NCI-H345 (cell line): ENCODE measurements around the gene CENPP.
A peak's percentile ranks its signal among the peaks of the same experiment; 100 is the strongest.

ENCODE experiments used
- DNase-seq: peaks from one replicate; lab custom pipeline; 2025; lab: John Stamatoyannopoulos, UW

The CENPP gene

GRCh38 chr9:92313624-92314012, 12.1 kb upstream of the CENPP start:
- no peak for DNase-seq

GRCh38 chr9:92315456-92315855, 10.3 kb upstream of the CENPP start:
- DNase-seq = no peak

- DNase-seq = no peak
These were observed 1.3 kb upstream of the CENPP start for GRCh38 chr9:92324431-92324830.

GRCh38 chr9:92324889-92325268, 874 bp upstream of the CENPP start:
- no peak for DNase-seq

GRCh38 chr9:92325991-92326500, 293 bp downstream of the CENPP start:
- no peak for DNase-seq

GRCh38 chr9:92327283-92327850, 1.6 kb downstream of the CENPP start:
- DNase-seq = no peak

GRCh38 chr9:92328225-92328624, 2.5 kb downstream of the CENPP start:
- no peak for DNase-seq

GRCh38 chr9:92332577-92333281, 7.0 kb downstream of the CENPP start:
- DNase-seq = no peak

GRCh38 chr9:92333282-92333634, 7.5 kb downstream of the CENPP start:
- DNase-seq = no peak

GRCh38 chr9:92341578-92341977, 15.8 kb downstream of the CENPP start:
- no peak for DNase-seq

- DNase-seq = no peak
These were observed 17.2 kb downstream of the CENPP start for GRCh38 chr9:92342825-92343488.

- no peak for DNase-seq
These were observed 19.8 kb downstream of the CENPP start for GRCh38 chr9:92345582-92345981.

GRCh38 chr9:92349771-92350739, 24.3 kb downstream of the CENPP start:
- no peak for DNase-seq

- no peak for DNase-seq
These were observed 25.0 kb downstream of the CENPP start for GRCh38 chr9:92350740-92351133.

- DNase-seq = no peak
These were observed 27.3 kb downstream of the CENPP start for GRCh38 chr9:92353051-92353450.

- DNase-seq = no peak
These were observed 33.7 kb downstream of the CENPP start for GRCh38 chr9:92359394-92359995.

GRCh38 chr9:92360083-92360482, 34.3 kb downstream of the CENPP start:
- no peak for DNase-seq

- DNase-seq = no peak
These were observed 43.3 kb downstream of the CENPP start for GRCh38 chr9:92369075-92369474.

- DNase-seq = no peak
These were observed 47.4 kb downstream of the CENPP start for GRCh38 chr9:92373167-92373566.

- DNase-seq = no peak
These were observed 52.1 kb downstream of the CENPP start for GRCh38 chr9:92377876-92378275.

GRCh38 chr9:92378865-92379560, 53.3 kb downstream of the CENPP start:
- DNase-seq = peak; percentile 15
